Measurements from ENCODE around the gene TMUB1. TPM values are rescaled to one million over a fixed set of nuclear protein-coding genes. Genes with fewer than 3 reads are reported as not detected.

TMUB1 gene
- total and polyA plus RNA-seq, 2 donors (not counting 1 experiment from before 2014, with no cell fraction given): 49.2 to 102 TPM

- WGBS (ENCODE audit: insufficient coverage): 93% methylated on average over 15 of the region's 21 CpGs
- no peak overlapping the region for H3K4me3 ChIP-seq (ENCODE audit: control extremely low read depth in 1 of 5, extremely low read depth in 1 of 5, insufficient read depth in 1 of 5, low read depth in 2 of 5, low read length in 4 of 5)
- Mint-ChIP-seq H3K27me3 (no peaks in the 10 kb centered on the region), H3K27ac (no peak overlapping the region), H3K4me3 (no peak overlapping the region), H3K4me1 (no peaks in the 10 kb centered on the region), H3K9me3 (ENCODE audit: insufficient read depth) (no peaks in the 10 kb centered on the region)
- no peak overlapping the region for H2AFZ ChIP-seq (ENCODE audit: insufficient read depth, low read depth, low read length, poor library complexity, severe bottlenecking)
- H3K36me3 ChIP-seq (replicated peaks in 1 of 2; ENCODE audit: control extremely low read depth in 1 of 2, control insufficient read depth in 1 of 2, extremely low read depth in 1 of 2, insufficient read depth in 2 of 2, low read length in 1 of 2): no peaks in the 10 kb centered on the region
- no peaks in the 10 kb centered on the region for H3K4me1 ChIP-seq (ENCODE audit: control insufficient read depth in 2 of 2, insufficient read depth in 2 of 2, low read length in 2 of 2)
- POLR2A ChIA-PET: no interaction called here
- no peaks in the 10 kb centered on the region for H3K9me3 ChIP-seq (ENCODE audit: control extremely low read depth in 1 of 3, control insufficient read depth in 2 of 3, insufficient read depth in 1 of 3, low read length in 2 of 3)
- no peak overlapping the region for H3K27ac ChIP-seq (ENCODE audit: low read length in 2 of 2)
- ATAC-seq (ENCODE audit: low read depth) (no peak), DNase-seq (no peak)
- TF ChIP-seq EZH2 (IDR thresholded peaks at IDR 0.05; ENCODE audit: borderline replicate concordance, insufficient read depth, low read depth, low read length, poor library complexity, severe bottlenecking): no peak
- no peak for TF ChIP-seq CTCF (IDR thresholded peaks at IDR 0.05)
- no peak overlapping the region for H3K4me2 ChIP-seq (replicated peaks; ENCODE audit: low read depth, low read length, poor library complexity, severe bottlenecking)
- H3K9ac ChIP-seq (ENCODE audit: low read length): no peak overlapping the region
- no peaks in the 10 kb centered on the region for H3K27me3 ChIP-seq (replicated peaks in 1 of 4; ENCODE audit: control extremely low read depth in 1 of 4, control insufficient read depth in 3 of 4, insufficient read depth in 4 of 4, low read length in 3 of 4)
- intact Hi-C loops (cut with micrococcal nuclease): no loop called here
- CTCF ChIA-PET: interaction anchor here (1.9 kb wide), 1 partner anchor 9 kb away, joined by 6 read pairs; no protein-coding TSS in a partner anchor
- H3K79me2 ChIP-seq (ENCODE audit: control insufficient read depth, insufficient read depth, low read length): no peaks in the 10 kb centered on the region
- no peaks in the 10 kb centered on the region for H4K20me1 ChIP-seq (ENCODE audit: control insufficient read depth, insufficient read depth, low read length, poor library complexity, severe bottlenecking)
Observed at GRCh38 chr7:151132461-151133205, 49.3 kb upstream of the TMUB1 start.

- no peak overlapping the region for H3K4me3 Mint-ChIP-seq
- Histone ChIP-seq H3K4me3 (ENCODE audit: control extremely low read depth in 1 of 5, extremely low read depth in 1 of 5, insufficient read depth in 1 of 5, low read depth in 2 of 5, low read length in 4 of 5) (no peak overlapping the region), H3K4me2 (replicated peaks; ENCODE audit: low read depth, low read length, poor library complexity, severe bottlenecking) (no peak overlapping the region), H3K9ac (ENCODE audit: low read length) (no peak overlapping the region), H4K20me1 (ENCODE audit: control insufficient read depth, insufficient read depth, low read length, poor library complexity, severe bottlenecking) (no peaks in the 10 kb centered on the region), H3K79me2 (ENCODE audit: control insufficient read depth, insufficient read depth, low read length) (no peaks in the 10 kb centered on the region), H3K9me3 (ENCODE audit: control extremely low read depth in 1 of 3, control insufficient read depth in 2 of 3, insufficient read depth in 1 of 3, low read length in 2 of 3) (no peaks in the 10 kb centered on the region), H3K36me3 (replicated peaks in 1 of 2; ENCODE audit: control extremely low read depth in 1 of 2, control insufficient read depth in 1 of 2, extremely low read depth in 1 of 2, insufficient read depth in 2 of 2, low read length in 1 of 2) (no peaks in the 10 kb centered on the region), H3K27me3 (replicated peaks in 1 of 4; ENCODE audit: control extremely low read depth in 1 of 4, control insufficient read depth in 3 of 4, insufficient read depth in 4 of 4, low read length in 3 of 4) (no peaks in the 10 kb centered on the region), H2AFZ (ENCODE audit: insufficient read depth, low read depth, low read length, poor library complexity, severe bottlenecking) (no peak overlapping the region), H3K4me1 (ENCODE audit: control insufficient read depth in 2 of 2, insufficient read depth in 2 of 2, low read length in 2 of 2) (no peaks in the 10 kb centered on the region), H3K27ac (ENCODE audit: low read length in 2 of 2) (no peak overlapping the region)
- intact Hi-C loops (cut with micrococcal nuclease): no loop called here
- H3K27ac Mint-ChIP-seq: no peak overlapping the region
- ATAC-seq (ENCODE audit: low read depth): no peak
- H3K4me1 Mint-ChIP-seq: no peaks in the 10 kb centered on the region
- H3K9me3 Mint-ChIP-seq (ENCODE audit: insufficient read depth): no peaks in the 10 kb centered on the region
- H3K27me3 Mint-ChIP-seq: no peaks in the 10 kb centered on the region
- POLR2A ChIA-PET: no interaction called here
- 86% methylated on average over 19 of the region's 19 CpGs for WGBS (ENCODE audit: insufficient coverage)
- CTCF ChIA-PET: interaction anchor here (1.9 kb wide), 1 partner anchor 8 kb away, joined by 6 read pairs; no protein-coding TSS in a partner anchor
- DNase-seq: no peak
- no peak for TF ChIP-seq EZH2 (IDR thresholded peaks at IDR 0.05; ENCODE audit: borderline replicate concordance, insufficient read depth, low read depth, low read length, poor library complexity, severe bottlenecking)
- no peak for TF ChIP-seq CTCF (IDR thresholded peaks at IDR 0.05)
Observed at GRCh38 chr7:151131592-151132293, 48.5 kb upstream of the TMUB1 start.

Measured in B cell (primary cell).